SH-SY5Y (cell line): ENCODE measurements around the gene LINC01488.

ENCODE experiments used
- GATA2 ChIP-seq: IDR thresholded peaks from 2 replicates; pipeline ENCODE4 v1.6.1; 2011; ENCODE audit warnings: mild to moderate bottlenecking, low read depth, low read length
- GATA3 ChIP-seq: IDR thresholded peaks from 2 replicates; pipeline ENCODE4 v1.6.1; 2011; ENCODE audit warnings: low read depth, mild to moderate bottlenecking, low read length, moderate library complexity

DNA sequence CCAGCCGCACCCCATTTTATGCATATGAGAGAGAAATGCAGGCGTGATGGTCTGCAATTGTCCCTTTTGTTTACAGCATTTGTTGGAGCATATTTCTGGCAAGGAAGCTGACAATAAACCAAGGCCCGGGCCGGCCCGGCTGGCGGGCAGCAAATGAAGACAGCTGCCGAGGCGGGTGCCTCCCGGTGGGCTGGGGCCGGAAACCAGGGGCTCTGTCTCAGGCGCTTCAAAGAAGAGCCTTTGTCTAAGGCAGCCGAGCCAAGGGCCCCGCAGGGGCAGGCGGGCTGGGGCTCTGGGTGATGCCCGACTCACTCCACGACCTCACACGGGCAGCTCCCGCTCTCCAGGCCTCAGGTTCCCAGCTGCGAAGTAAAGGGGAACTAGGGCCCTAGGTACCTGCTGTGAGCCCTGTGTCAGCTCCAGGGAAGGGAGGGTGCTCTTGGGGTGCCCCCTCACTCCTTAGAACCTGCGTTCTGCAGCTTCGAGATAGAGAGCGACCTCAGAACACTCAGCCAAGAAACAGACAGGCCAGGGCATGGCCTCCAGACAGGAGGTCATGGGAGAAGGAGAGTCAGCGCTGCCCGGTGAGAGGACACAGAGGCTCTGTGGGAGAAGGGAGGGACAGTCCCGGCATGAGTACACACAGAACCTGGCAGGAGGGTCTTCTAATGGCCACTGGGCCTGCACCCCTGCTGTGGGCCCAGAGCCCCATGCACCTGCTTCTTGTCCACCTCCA, 2.4 kb downstream of the LINC01488 start:
- TF ChIP-seq GATA2: no peak
- no peak for TF ChIP-seq GATA3
